ENCODE results near the gene PATJ.

DNA sequence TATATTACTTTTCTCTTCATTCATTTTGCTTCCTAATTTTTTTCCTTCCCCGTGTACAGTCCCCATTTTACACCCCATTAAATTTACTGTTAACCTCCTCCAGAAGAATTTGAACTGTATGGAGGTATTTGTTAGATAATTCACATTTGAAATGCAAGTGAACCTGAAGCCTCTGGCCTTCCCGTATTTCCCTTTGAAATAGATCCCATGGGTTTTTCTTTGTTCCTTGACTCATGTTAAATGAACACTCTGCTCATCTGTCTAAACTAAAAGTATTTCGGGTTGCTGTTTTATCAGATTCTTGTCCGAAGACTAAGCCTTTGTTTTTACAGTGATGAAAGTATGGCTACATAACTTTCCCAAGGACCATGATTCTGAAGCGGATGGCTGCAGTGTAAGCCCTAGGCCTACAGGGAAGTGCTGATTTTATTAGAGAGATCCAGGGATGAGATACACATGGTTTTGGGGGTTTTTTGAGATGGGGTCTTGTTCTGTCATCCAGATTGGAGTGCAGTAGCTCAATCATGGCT is 187.9 kb downstream of the PATJ start:
- TF ChIP-seq CTCF (IDR thresholded peaks at IDR 0.05), result no peak
- no peak for TF ChIP-seq POLR2A (IDR thresholded peaks at IDR 0.05)
